Epithelial cell of proximal tubule (primary cell): ENCODE measurements around the gene TNFAIP3. TPM values are rescaled to one million over a fixed set of nuclear protein-coding genes. Genes with fewer than 3 reads are reported as not detected.

Source experiments
- DNase-seq: peaks from one replicate; pipeline ENCODE4 v3.0.0-alpha.2; 2011; ENCODE audit warnings: low read depth
- H3K4me3 ChIP-seq: 2 replicates; pipeline ENCODE4 v1.5.1; 2011; ENCODE audit warnings: low read depth, mild to moderate bottlenecking, low read length
- total RNA-seq: library from RNA; depleted of rRNA; stranded (reverse); fragments of >200 nt; gene quantifications from 2 replicates; pipeline ENCODE4 v1.2.3, GENCODE V29; 2015
- TF ChIP-seq, protein P1 (sequence below): conservative IDR thresholded peaks from 2 replicates; pipeline ENCODE4 v1.5.1; 2012; ENCODE audit warnings: low read depth, mild to moderate bottlenecking, low read length

TNFAIP3 gene
- total RNA-seq: 10.6 and 13.6 TPM in 2 replicates

DNA sequence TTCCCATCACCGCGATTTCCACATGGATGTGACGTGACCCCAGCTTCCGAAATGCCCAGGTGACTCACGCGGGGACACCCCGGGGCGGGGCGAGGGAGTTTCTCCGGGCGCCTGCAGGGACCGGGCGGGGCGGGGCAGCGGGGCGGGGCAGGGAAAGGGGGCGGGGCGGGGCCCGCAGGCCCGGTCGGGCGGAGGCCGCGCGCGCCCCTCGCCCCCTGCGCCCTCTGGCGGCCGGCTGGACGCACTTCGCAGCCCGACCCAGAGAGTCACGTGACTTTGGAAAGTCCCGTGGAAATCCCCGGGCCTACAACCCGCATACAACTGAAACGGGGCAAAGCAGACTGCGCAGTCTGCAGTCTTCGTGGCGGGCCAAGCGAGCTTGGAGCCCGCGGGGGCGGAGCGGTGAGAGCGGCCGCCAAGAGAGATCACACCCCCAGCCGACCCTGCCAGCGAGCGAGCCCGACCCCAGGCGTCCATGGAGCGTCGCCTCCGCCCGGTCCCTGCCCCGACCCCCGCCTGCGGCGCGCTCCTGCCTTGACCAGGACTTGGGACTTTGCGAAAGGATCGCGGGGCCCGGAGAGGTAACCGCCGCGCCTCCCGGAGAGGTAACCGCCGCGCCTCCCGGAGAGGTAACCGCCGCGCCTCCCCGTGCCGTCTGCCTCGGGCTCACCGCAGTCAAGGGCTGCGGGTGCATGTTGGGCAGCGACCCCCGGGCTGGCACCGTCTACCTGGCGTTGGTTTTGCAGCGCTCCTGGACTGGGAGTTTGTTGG, at the start of gene TNFAIP3:
Gene TNFAIP3, plus strand, starts transcription at position 346 of the 771 bp plus-strand sequence. CDS start 3,969 bp downstream, outside the sequence.
- H3K4me3 ChIP-seq: peak within 1 kb of the TSS; percentile 86
- TF ChIP-seq, protein P1, sequence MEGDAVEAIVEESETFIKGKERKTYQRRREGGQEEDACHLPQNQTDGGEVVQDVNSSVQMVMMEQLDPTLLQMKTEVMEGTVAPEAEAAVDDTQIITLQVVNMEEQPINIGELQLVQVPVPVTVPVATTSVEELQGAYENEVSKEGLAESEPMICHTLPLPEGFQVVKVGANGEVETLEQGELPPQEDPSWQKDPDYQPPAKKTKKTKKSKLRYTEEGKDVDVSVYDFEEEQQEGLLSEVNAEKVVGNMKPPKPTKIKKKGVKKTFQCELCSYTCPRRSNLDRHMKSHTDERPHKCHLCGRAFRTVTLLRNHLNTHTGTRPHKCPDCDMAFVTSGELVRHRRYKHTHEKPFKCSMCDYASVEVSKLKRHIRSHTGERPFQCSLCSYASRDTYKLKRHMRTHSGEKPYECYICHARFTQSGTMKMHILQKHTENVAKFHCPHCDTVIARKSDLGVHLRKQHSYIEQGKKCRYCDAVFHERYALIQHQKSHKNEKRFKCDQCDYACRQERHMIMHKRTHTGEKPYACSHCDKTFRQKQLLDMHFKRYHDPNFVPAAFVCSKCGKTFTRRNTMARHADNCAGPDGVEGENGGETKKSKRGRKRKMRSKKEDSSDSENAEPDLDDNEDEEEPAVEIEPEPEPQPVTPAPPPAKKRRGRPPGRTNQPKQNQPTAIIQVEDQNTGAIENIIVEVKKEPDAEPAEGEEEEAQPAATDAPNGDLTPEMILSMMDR: peak; percentile 57
- DNase-seq: peak; percentile 57

DNA sequence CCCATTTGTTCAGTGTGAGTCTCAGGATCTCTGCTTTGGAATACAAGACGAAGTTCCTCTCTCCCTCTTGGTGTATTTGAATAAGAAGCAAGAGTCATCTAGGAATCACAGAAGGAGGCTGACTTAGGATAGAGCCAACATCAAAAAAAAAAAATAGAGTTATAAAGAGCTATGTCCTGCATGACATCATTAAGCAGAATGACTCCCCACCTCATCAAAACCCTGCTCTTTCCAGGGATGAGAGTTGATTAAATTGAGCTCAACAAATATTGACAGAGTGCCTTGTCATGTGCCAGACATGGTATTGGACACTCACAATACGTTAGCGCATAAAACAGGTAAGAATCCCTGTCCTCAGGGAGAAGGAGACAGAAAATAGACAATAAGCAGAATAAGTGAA, 48.6 kb upstream of the TNFAIP3 start:
- TF ChIP-seq, protein P1: no peak
- H3K4me3 ChIP-seq: no peak overlapping the region
- DNase-seq: no peak

DNA sequence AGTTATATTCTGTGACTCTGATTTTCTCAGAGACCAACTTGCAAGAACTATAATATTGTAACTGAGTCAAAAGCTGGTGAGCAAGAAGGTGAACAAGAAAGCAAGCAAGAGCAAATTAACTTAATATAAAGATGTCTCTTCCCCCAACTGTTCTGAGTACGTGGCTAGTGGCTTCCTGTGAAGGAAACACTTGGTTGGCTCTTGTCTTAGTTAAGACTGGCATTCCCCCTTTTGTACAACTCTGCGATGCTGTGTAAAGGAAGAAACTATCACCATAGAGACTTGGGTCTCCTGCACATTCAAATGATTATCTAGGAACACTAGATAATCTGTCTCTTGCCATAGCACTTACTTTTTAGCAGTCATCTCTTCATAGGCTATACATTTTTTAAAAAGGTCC, 47.3 kb upstream of the TNFAIP3 start:
- TF ChIP-seq, protein P1: no peak
- H3K4me3 ChIP-seq: no peak overlapping the region
- DNase-seq: no peak

DNA sequence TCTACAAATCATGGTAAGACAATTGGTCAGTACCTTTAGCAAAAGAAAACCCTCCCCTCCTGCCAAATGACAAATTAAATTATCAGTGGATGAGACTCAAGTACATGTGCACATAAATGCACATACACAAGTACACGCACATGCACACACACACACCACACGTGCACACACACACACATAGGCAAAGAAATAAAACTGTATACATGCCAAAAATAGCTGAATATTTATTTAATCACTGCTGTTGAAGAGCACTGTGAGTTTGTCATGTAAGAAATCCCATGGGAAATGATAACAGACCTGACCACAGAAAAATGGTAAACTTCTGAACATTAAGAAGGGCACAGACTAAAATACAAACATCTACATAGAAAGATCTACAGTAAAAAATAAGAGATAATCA, 46.6 kb upstream of the TNFAIP3 start:
- no peak for DNase-seq
- H3K4me3 ChIP-seq: no peak overlapping the region
- TF ChIP-seq, protein P1: no peak

DNA sequence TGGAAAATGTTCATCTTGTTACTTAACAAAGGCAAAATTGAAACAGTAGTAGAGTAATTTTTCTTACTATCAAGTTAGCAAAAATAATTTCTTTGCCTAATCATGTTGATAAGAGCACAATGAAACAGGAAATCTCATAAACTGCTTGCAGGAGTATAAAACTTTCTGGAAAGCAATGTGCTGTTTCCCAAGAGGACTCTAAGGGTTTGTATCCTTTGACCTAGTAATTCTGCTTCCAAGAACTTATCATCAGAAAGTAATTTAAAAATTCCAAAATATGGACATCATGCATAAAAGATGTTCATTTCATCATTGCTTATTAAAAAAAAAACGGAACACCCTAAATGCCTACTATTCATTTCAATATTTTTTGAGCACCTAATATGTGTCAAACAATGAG, 46.1 kb upstream of the TNFAIP3 start:
- TF ChIP-seq, protein P1: no peak
- H3K4me3 ChIP-seq: no peak overlapping the region
- DNase-seq: no peak

DNA sequence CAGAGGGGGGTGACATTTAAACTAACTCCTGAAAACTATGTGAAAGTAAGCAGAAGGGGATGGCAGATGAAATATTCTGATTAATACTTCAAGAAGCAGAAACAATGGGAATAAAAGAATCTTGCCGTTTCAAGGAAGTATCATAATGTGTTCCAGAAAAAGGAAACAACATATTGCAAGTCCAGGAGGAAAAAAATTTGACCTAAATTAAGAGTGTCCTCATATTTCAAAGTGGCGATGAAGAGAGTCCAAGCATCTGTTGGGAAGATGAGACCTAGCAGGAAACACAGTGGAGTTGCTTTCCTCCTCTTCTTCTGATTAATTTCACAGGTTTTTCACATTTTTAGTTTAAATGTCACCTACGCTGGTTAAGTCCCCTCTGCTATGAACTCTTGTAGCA, 45.6 kb upstream of the TNFAIP3 start:
- DNase-seq: no peak
- no peak overlapping the region for H3K4me3 ChIP-seq
- TF ChIP-seq, protein P1: no peak
